HG03521 (cell line): ENCODE measurements around the gene CACTIN.
"Not testable (repeated sequence)": the region's sequence is repeated elsewhere in the genome, so short reads cannot be mapped to it uniquely, and the experiment has no call there.

Experiments used
- ATAC-seq: cut with Tn5 transposase; IDR thresholded peaks from one replicate; pipeline ENCODE4 v1.9.1; 2021; ENCODE audit warnings: mild to moderate bottlenecking, moderate library complexity; ENCODE audit not compliant: unreplicated experiment

Gene CACTIN

DNA sequence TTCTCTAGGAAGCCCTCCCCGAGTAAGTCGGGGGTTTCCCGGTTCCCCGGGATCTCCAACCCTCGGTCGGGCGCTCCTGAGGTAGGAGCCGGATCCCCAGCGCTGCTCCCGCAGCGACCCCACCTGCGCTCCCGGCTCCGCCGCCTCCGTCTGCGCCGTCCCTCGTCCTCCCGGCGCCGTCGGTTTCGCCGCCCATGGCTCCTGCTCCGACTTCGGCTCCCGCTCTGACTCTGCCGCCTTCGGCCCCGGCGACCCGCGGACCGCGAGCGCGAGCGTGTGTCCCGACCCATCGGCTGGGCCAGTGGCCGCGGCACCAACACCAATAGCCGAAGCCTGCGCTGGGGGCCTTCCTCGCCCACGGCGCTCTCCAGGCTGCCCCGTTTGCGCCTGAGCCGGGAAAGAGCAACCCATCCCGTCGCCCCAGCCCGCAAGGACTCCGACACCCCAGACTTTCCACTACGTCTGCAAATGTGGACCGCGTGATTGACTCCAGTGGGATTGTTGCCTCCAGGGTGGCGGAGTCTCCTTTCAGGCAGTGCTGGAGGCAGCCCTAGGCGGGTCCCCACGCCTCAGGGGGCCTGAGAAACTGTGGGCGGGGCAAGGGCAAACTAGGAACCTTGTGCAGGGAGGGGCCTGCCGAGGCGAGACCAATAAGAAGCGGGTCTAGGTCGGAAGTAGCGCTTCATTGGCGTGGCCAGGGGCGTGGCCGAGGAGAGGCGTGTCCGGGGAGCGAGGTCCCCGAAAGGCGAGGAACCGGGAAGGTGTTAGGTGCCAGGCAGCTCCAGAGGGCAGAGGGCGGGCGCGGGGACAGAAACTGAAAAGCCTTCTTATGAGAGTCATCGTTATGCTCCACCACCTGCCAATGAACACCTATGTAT lies at the start of gene CACTIN:
CACTIN (minus strand) TSS at position 318 of the 878 bp plus-strand sequence; CDS start at position 290, 28 bp downstream.
- peak; percentile 87 for ATAC-seq

DNA sequence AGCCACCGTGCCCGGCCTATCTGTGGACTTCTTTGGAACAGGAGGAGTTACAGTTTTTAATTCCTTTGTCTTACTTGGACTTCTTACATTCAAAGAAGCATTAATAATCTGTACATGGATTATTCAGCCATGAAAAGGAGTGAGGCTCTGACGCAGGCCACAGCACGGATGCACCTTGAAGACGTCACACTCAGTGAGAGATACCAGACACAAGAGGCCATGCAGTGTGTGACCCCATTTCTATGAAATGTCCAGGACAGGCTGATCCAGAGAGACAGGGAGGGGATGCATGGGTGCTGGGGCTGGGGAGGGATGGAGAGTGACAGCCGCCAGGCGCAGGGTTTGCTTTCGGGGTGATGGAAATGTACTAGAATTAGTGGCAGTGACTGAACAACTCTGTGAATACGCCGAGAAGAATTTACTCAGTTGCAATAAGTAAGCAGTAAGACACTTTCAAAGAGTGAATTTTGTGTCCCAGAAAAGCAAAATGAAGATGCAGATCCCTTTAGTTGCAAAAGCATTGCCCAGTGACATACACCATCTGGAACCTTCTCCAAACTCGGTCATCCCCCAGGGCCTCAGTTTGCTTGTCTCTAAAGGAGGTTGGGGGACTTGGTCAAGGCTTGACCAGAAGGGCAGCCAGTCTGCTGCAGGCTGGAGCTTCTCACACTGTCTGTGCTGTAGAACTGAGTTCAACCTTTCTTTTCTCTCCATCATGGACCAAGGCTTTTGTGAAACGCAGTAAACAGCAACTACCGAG lies 48.4 kb upstream of the CACTIN start:
- no peak for ATAC-seq

DNA sequence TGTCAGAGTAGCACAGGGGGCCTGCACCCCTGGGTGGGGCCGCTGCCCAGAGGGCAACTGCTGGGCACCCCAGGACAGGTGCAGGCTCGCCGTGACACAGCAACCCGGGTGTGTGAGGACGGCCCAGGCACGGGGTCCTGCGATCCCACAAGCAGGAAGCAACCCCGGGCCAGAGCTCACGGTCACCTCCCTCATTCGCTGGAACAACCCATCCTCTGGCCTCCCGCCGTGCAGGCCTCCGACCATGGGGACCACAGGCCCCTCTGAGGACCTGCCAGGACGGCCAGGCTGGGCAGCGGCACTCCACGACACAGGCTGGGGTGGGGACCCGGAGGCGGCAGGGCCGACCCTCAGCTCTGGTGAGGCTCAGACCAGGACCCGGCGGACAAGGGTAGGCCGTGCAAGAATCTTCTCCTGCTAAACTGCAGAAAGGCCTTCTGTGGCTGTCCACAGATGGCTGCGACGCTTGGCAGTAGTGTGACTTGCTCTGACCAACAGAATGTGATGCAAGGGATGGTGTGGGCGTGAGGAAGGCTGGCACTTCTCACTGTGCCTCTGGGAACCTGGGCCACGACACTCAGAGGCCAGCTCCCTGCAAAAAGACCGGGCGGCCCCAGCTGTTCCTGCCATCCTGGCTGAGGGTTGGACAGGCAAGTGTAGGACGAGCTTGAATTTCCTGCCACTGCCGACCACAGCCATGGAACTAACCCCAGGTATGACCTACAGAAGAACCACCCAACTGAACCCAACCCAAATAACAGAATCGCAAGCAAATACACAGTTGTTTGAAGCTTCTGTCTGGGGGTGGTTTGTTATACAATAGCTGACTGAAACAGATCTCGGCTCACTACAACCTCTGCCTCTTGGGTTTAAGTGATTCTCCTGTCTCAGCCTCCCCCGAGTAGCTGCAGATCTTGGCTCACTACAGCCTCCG lies 47.2 kb upstream of the CACTIN start:
- no peak for ATAC-seq

DNA sequence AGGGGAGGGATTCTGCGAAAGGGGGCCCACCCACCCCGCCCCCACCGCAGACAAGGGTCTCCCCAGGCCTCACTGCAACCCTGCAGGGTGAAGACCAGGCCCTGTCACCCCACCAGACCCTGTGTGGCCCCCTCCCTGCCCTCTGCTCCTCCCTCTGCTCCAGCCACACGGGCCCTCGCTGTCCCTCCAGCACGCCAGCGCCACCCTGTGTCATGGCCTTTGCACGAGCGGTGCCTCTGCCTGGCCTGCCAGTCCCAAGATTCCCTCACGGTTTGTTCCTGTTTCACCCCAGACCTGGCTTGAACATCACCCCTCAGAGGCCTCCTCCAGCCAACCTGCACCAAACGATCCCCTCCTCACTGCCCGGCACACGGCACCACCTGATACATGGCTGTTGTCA lies 46.4 kb upstream of the CACTIN start:
- no peak for ATAC-seq

DNA sequence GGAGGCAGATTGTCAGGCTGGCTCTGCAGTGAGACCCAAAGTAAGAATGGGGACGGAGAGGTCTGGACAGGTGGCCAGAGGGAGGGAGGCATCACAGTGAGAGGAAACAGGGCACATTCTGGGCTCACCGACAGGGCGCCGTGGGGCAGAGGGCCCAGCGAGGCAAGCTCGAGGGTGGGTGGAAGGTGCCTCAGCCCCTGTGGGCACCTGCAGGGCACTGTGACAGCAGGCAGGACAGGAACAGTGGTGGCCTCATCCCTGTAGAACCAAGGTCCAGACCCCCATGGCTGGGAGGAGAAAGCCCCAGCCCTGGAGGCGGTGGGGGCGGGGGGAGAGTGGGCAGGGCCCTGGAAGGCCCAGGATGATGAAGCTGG lies 46.0 kb upstream of the CACTIN start:
- no peak for ATAC-seq

DNA sequence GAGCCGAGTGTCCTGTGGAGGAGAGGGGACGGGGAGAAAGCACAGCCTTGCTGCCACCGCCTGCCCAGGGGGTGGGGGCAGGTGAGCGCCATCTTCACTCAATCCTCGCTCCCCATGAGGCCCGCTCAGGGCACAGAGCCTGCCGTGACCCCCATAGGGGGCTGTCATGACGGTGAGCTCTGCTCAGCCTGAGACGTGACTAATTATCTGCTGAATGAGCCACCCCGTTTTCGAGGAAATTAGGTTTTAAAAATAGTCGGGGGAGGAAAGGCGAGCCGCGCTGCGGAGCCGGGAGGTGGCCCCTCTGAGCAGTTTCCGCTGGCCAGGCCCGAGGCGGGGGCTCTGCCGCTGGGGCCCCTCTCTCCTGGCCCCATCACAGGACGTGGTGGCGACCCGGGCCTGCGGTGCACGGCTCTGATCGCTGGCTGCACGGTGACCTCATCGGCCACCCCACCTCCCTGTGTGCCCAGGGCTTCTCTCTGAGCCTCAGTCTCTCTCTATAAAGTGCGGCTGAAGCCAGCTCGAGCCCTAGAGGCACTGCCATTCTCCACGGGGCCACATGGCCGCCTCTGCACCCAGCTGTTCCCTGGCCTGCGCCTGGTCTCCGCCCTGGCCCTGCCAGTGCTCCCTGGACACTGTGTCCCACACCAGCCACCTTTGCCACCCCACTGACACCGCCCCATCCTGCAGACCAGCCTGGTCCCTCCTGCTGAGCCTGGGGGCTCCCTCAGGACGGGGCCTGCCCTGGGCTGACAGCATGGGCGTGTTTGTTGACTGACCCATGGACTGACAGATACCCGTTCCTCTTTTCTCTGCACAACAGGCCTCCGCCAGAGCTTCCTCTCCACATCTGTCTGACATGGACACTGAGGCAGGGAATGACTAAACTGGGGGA lies 45.3 kb upstream of the CACTIN start:
- ATAC-seq: no peak

DNA sequence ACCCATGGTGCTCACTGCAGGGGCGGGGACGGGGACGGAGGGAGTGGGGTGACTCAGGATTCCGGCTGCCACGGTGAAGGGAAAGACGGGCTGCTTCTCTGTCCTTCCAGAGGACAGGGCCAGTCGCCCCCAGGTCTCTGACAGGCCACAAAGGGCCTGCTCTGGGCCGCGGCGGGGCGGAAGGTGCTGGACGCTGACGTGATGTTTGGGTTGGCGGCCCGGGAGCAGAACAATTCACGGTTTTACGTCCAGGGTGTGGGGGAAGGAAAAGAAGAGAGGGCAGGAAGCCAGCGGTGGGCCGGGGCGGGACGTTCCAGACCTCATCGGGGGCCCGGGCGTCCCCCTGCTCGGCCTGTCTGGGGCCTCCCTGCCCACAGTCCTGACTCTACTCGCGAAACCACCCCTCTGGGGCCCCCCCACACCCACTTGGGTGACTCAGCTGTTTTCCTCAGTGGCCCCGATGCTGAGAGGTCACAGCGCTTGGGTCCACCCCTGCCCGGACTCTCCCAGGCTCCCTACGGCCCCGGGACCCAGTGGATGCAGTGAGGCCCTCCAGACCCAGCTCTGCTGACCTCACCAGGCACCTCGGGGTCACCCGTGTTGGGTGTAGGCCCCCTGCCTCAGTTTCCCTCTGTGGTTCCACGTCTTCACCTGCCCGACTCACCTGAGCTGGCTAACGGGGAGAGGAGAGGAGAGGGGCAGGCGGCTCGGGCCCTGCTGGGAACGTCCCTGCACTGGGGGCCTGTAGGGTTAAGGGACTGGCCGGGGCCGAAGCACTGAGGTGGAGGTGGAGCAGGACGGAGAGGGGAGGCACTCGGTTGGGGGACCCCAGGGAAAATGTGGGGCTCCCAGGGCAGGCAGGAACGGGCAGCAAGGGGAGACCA lies 44.4 kb upstream of the CACTIN start:
- no peak for ATAC-seq

DNA sequence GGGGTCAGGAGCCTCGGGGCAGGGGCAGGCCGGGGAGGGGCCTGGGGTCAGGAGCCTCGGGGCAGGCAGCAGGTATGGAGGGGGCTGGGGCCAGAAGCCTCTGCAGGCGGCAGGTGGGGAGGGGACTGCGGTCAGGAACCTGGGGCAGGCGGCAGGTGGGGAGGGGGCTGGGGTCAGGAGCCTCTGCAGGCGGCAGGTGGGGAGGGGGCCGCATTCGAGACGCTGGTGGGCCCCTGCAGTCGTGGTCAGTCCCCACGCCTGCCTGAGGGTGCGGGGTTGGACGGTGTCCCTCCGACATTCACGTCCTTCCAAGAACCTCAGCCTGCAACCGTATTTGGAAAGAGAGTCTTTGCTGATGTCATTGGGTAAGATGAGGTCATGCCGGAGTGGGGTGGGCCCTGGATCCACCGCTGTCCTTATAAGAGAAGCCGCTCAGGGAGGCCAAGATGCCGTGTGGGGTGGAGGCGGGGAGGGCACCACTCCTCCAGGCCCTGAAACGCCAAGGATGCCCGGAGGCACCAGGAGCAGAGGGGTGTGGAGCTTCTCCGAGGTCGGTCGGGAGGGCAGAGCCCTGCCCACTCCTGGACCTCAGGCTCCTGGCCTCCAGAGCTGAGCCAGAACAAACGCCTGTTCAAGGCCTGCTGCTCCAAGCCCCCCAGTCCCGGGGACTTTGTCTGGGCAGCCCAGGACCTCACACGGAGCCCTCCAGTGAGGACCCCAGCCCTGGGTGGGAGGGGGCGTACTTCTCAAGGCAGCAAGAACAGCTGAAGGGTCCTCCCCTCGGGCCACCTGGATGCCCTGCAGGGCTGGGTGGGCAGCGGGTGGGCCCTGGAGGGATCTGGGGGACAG lies 43.6 kb upstream of the CACTIN start:
- no peak for ATAC-seq

DNA sequence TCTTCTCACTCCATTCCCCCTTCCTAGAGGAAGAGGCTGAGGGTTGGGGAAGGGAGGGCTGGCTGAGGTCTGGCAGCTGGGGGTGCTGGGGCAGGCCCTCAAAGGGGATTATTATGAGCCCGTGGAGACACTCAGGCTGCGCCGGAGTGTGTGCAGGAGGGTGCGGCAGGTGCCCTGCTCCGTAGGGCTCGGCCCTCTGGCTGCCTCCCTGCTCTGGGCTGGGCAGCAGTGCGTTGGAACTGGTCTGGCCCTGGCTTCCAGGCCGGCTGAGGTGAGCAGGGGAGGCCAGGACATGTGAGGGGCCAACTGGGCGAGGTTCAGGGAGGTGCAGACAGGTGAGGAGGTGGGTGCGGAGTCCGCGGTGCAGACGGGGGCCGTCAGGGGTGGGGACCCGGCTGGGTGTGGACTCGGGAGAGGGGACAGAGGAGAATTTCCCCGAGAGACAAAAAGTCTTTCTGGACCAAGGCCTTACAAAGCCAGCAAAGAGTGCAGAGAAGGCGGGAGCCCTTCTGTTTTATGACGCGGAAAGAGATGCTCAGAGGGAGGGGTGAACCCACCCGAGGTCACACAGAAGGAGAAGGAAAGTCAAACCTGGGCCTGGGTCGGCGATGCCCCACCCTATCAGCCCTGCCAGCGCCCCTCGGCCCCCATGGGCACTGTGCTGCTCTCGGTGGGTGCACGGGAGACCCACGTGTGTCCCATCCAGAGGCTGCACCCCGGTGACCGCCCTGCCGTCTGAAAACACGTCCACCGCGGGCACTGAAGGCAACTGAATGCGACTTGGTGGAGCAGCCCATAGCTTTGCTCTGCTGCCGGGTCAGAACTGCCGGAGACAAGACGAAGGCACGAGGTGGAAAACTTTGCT lies 42.7 kb upstream of the CACTIN start:
- ATAC-seq: no peak

DNA sequence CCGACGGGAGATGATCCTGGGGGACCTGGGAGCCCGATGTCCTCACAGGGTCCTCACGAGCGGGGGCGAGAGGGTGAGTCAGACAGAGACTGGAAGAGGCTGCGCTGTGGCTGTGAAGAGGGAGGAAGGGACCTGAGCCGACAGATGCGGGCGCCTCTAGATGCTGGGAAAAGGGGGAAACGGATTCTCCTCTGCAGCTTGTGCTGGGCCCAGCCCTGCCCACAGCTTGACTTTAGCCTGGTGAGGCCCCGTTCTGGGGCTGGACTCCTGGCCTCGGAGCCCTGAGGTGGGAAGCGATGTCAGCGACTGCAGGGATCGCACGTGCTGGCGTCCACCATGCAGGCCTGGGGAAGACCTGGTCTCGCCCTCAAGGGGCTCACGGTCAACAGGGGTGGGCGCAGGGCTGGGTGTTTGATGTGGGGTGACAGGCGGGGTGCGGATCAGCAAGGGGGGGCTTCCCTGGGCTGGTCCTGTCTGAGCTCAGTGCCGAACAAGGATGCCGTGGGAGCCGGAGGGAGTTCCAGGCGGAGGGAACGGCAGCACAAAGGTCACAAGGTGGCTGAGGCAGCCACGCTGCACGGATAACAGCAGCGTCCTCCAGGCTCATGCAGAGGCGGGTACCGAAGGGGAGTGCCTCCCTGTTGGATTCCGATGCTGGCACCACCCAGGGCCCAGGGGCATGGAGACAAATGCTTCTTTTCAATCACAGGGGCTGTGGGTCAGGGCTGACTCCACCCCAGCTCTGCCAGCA lies 41.9 kb upstream of the CACTIN start:
- no peak for ATAC-seq

DNA sequence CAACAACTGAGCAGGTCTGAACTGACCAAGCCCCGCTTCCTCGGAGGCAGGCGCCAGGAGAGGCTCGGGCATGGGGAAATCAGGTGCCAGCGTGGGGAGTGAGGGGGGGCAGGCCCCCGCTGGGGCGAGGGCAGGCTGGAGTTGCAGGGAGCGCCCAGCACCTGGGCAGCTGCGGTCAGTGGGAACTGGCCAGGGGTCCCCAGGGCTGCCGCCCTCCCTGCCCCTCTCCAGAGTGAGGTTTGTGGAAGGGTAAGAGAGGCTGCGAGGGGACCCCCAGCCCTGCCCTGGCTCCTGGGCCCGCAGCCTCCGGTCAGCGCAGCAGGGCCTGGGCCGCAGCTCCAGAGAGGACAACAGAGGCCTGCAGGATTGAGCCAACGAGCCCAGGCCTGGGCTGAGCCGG lies 41.2 kb upstream of the CACTIN start:
- ATAC-seq: no peak

DNA sequence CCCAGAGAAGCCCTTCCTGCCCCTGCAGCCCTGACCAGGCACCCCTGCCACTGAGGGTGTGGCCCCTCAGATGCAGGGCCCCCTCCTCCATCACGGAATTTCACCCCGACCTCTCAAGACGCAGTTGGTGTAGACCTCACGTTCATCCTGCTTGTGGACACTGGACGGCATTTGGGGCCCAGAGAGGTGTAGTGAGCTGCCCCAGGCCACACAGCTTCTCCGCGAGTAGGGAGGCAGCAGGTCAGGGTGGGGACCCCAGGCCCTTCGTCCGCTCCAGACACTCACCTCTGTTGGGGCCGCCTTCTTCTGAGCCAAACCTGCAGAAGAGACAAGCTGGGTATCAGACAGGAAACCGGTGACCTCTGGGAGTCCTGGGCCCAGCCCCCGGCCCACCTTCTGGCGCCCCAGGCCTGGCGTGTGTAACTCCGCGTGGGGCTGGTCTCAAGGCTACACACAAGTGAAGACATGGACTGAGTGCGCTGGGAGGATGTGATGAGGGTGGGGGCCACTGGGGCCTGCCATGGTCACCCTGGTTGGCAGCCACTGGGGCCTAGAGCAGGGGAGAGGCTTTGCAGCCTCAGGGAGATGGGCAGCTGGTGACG lies 40.5 kb upstream of the CACTIN start:
- no peak for ATAC-seq

DNA sequence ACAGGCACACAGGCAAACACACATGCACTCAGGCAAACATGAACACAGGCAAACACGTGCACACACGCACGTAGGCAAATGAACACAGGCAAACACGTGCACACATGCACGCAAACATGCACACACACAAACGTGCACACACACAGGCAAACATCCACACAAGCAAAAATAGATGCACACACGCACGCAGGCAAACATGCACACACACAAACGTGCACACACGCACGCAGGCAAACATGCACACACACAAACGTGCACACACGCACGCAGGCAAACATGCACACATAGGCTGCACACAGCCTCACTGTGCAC lies 39.9 kb upstream of the CACTIN start:
- ATAC-seq: not testable (repeated sequence)

DNA sequence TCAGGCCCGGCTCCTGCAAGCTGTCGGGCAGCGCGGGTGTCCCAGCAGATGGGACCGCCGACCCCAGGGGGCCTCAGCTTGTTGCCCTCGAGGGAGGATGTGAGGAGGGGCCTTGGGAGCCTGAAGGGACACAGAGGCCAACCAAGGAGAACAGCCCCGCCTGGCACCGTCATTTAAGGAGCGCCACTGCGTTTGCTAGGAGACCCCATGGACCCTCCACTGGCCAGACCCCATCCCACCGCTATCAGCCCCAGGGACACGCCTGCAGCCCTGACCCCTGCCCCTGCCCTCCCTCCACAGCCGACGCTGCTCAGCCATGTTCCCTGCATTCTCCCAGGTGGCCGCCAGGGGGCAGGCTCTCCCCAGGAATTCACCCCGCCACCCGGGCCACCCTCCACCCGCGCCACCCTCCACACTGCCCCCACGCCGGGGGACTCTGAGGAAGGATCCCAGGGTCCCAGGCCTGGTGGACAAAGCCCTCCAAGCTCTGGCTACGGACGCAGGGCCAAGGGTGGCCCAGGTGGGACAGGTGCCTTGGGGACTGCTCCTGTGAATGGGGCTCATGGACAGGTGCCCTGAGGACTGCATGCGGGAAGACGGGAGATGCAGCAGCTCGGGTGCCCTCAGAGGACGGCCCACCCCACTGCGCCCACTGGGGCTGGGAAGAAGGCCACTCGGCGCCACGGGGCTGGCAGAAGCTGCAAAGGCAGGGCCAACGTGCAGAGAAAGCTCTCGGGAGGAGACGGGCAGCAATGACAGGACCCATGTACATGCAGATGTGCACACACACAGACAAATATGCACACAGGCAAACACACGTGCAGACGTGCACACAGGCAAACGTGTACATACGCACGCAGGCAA lies 39.3 kb upstream of the CACTIN start:
- no peak for ATAC-seq

DNA sequence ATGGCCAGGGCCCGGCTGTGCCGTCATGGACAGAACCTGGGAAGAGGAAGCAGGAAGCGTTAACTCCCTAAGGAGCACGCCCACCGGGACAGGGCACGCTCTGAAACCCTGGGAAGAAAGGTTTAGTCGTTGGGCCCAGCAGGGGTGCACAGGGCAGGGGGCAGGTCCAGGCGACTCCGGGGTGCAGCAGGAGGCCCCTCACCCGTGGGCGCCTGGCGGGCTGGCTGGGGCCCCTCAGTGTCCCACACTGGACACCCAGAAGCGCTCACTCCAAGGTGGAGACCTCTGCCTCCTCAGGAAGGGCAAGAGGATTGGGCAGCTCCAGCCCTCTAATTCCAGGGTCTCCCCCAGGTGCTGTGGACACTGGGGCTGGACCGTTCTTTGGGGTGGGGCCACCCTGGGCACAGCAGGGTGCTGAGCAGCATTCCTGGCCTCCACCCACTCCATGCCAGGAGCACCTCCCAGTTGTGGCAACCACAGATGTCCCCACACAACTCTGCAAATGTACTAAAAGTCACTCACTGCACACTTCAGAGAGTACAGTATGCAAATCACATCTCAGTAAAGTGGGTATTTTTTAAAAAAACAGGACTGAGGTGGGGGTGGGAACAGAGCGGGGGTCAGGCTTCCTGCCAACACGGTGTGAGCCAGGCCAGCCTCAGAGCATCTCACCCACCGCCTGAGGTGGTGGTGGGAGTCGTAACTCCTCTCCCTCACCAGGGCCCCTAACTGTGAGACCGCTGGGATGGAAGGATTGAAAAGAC lies 38.5 kb upstream of the CACTIN start:
- no peak for ATAC-seq
